HG02610 (cell line): ENCODE data around the gene SATB1.
"Not testable (repeated sequence)": the region's sequence is repeated elsewhere in the genome, so short reads cannot be mapped to it uniquely, and the experiment has no call there.

Source experiments
- ATAC-seq: cut with Tn5 transposase; IDR thresholded peaks from one replicate; pipeline ENCODE4 v1.9.1; 2021; ENCODE audit warnings: mild to moderate bottlenecking, moderate library complexity; ENCODE audit not compliant: unreplicated experiment

Gene SATB1

DNA sequence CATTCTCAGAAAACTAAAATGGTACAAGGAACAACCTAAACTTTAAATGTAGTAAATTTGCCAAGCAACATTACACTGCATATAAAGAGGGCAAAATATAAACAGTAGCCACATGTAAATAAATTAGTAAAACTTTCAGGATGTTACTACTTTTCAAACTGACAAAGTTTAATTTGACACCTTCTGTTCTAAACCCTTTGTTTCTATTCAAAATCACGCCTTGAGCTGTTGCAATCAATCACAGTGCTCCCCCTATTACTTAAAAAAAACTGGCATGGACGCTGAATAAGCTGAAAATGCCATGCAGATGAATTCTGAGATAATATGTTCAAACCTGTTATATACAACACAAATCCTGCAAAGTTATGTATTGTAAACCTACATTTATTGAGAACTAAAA is 69.3 kb downstream of the SATB1 start:
- no peak for ATAC-seq

DNA sequence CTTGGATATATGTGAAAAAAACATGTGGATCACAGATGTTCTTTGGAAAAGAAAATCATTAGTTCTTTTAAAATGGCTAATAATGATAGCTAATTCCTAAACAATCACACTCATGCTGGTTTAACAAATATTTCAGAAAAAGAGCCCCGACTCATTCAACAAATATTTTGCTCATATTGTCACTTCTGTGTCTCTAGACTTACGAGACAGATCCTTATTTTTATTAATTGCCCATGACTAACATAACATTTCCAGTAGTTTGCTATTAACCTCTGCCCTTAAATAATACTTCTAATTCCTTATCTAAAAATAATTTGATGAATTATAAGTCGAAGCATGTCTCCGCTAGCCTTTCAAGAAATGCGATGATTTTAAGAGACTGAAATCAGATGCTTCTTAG is 70.4 kb downstream of the SATB1 start:
- no peak for ATAC-seq

DNA sequence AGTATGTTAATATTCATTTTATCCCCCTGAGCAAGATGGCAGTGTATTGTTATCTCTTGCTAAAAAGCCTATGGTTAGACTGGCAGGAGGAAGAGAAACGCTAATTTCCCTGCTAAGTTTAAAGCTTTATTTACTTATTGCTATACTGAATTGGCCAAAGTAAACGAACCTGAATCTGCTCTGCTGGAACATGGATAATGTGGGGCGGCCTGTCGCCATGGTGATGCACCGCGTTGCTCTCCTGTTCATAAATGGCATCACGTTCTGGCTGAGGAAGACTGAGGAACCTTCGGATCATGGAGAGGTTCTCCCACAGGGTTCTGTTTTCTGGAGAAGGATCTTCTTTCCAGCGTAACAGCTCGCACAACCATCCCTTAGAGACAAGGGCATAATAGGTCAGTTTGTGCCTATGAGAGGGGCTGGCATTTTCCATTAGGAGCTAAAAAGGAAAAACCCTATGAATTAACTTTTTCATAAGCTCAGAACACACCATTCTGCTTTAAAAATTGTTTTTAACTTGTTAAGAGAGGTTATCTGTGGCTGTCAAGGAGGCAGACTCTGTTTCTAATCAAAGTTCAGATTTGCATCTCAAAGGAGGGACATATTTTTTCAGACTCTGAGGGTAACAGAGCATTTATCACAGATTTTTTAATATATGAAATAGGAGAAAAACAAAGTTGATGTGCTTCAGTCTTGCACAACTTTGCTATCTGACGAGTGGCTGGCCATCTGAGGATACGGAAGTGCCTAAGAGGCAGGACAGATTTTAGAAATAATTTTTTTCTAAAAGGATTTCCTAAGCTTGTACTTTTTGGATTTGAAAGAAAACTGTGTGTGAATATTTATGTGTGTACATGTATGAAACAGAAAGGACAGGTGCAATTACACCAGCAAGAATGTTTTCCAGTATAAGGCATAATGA is 73.1 kb downstream of the SATB1 start:
- no peak for ATAC-seq

DNA sequence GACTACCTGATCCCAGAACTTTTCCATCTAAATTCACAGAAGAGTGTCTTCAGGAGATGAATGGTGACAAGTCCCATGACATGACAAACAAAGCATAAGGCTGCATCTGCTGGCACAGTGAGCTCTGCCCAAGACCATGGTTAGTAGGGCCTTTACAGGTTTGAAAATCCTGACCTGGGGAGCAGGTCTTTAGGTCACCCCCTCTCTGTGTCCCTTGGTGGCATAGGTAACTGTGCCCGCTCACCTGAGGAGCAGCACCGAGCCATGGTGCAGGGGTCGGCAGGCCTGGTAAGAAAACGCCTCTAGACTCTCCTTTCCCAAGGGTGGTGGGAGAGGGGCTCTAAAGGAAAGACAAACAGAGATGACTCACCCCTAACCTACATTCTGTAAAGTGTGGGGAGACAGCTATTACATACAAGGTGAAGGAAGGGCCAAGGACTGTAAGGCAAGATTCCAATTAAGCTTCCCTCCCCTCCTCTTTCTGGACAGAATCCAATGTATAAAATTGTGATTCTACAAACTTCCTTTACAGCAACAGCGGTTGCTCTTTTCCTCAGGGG is 74.0 kb downstream of the SATB1 start:
- ATAC-seq, result no peak

DNA sequence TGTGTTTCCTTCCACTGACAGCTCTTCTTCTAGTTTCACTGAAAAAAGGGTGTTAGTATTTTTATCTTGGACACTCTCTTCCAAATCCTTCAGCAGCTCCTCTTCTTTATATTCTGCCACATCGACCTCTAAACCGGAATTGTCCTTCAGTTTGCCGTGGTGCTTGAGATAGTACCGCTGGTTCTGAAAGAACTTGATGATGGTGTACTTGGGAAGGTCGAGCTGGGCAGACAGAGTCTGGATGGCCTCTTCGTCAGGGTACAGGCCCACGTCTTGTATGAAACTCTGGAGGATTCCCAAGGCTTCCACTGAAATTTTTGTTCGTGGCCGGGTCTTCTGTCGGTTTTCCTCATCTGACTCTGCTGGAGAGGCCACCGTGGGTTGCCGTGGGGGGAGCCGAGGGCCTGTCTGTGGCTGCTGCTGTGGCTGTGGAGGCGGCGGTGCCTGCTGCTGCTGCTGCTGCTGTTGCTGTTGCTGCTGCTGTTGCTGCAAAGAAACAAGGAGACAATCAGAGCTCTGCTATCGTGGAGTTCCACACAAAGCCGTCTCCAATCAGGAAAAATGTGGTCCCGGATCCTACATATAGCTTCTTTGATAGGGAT is 75.8 kb downstream of the SATB1 start:
- no peak for ATAC-seq

DNA sequence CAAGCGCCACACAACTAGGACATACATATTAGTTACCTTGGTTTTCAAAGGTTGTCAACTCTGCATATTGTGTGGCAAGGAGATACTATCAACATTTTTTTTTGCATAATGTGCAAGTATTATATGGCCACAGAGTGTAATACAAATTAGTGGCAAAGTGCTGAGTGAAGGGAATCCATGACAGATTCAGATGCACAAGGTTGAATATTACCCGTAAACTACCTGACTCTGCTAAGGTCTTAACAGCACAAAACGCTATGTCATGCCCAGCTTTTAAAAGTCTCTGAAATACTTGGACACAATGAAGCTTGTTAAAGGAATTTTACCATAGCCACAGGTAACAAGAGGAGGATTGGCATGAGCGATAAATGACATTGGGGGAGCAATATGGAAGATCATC is 79.0 kb downstream of the SATB1 start:
- no peak for ATAC-seq

DNA sequence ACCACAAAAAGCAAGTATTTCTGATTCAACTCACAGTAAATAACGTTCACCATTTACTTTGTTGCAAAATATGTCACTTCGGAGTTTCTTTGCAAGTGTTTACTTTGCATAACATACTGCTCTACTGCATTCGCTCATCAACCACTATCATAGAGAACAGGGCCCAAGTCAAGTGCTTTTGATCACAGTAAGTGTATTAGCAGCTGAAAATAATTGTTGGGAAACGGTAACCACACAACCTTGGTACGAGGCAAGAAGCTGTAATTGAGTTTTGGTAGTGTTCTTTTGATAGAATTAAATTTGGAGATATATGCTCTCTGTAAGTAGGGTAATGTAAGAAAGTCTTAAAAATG is 80.1 kb downstream of the SATB1 start:
- ATAC-seq, result no peak

DNA sequence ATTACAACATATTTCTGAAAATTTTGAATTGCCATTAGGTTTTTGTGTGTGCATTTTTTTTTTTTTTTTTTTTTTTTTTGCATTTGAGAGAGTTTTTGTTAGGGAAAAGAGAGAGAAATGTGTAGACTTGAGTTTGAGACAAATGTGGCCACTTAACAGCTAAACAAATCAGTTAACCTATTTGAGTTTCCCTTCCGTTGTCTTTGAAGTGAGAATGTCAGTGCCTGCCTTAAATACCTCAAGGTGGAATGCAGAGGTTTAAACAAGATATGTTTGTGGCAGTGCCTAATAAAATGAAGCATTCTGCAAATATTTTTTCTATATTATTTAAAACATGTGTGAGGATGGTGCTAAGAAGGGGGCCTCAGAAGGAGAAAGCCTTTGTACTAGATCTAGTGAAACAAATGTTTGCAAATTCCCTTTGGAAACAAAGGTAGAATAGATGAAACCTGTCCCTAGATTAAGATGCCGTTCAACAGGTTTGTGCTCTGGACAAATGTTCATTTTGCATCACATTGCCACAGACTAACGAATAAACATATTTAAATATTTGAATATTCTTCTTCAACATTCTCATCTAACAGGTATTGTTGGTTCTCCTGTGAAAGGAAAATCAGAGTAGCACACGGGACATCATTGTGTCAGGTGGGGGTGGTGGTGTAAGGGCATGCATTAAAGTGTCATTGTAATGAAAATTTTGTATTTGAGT is 80.7 kb downstream of the SATB1 start:
- ATAC-seq, result no peak

DNA sequence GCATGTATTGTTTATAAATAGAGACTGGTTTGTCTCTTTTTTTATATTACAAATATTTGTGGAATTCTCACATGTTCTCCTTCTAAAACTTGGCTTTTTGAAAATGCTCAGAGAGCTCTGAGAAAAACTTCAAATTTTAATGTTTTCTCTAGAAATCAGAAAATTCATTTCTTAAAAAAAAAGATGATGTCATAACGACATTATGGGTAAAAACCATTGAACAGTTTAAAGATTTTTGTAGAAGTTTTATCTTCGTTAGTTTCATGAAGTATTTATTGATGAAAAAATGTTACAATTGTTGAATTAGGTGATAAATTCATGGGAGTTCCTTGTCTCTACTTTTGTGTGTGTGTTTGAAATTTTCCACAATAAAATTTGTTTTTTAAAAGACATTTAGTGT is 81.3 kb downstream of the SATB1 start:
- ATAC-seq, result no peak

DNA sequence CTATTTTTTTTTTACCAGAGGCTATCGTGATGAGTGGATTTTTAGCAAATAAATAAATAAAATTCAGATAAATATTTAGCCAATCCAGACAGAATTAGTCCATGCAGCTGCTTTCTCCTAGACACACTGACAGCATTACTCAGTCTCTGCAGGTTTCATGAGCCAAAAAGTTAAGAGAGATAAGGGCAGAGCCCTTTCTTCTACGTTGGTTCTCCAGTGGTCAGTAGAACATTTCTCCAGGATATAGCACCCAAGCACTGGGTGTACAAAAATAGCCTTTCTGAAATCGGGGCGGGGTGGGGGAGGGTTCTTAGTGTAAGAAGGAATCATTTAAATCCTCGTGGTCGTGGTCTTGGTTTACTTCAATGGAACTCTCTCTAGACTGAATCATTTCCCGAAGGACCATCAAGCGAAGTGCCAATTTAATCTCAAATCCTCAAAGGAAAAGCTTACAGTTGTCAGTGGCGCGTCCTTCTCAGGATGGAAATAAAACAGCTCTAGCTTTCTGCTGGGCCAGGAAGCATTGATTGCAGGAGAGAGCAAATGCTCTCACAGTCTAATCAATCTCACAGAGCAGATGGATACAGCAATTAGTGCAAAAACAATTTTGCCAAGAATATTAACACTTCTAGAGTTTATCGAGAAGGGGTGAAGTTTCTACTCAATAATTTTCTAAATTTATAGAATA is 86.2 kb downstream of the SATB1 start:
- no peak for ATAC-seq

DNA sequence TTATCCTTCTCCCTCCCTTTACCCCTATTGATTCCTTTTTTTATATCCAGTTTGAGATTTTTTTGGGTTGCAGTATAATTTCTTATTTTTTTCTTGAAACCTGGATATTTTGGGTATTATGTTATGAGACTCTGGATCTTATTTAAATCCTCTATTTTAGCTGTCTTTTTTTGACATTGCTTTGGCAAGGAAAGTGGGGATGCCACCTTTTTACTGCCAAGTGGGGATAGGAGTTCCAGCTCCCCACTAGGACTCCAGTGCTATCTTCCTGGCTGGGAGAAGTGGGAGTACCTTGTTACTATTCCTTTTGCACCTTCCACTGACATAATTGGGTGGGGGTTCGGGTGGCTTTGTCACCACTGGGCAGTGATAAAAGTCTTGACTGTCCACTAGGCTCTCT is 87.9 kb downstream of the SATB1 start:
- ATAC-seq, result no peak

DNA sequence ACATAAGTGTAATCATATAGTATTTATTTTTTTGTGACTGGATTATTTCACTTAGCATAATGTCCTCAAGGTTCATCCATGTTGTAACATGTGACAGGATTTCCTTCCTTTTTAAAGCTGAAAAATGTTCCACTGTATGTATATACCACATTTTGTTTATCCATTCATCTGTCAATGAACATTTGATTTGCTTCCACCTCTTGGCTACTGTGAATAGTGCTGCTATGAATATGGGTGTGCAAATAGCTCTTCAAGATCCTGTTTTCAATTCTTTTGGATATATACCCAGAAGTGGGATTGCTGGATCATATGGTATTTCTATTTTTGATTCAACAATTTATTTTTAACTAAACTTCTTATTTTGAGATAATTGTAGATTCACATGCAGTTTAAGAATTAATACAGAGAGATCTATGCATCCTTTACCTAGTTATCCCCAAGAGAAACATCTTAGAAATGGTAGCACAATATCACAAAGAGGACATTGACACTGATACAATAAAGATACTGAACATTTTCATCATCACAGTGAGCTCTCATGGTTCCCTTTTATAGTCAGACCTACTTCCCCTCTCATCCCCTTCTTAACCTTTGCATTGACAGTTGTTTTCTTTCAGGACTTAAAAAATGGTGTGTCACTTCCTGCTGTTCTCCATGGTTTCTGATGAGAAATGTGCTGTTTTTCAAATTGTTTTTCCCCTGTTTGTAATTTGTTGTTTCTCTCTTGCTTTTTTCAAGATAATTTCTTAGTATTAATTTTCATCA is 90.1 kb downstream of the SATB1 start:
- ATAC-seq, result no peak

DNA sequence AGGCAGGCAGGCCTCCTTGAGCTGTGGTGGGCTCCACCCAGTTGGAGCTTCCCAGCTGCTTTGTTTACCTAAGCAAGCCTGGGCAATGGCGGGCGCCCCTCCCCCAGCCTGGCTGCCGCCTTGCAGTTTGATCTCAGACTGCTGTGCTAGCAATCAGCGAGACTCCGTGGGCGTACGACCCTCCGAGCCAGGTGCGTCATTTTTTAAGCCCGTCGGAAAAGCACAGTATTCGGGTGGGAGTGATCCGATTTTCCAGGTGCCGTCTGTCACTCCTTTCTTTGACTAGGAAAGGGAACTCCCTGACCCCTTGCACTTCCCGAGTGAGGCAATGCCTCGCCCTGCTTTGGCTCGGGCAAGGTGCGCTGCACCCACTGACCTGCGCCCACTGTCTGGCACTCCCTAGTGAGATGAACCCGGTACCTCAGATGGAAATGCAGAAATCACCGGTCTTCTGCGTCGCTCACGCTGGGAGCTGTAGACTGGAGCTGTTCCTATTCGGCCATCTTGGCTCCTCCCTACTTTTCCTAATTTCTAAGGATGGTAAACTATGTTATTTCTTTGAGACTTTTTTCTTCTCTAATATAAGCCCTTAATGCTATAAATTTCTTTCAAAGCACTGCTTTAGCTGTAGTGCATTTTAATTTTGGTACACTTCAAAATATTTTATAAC is 94.2 kb downstream of the SATB1 start:
- ATAC-seq, result not testable (repeated sequence)

DNA sequence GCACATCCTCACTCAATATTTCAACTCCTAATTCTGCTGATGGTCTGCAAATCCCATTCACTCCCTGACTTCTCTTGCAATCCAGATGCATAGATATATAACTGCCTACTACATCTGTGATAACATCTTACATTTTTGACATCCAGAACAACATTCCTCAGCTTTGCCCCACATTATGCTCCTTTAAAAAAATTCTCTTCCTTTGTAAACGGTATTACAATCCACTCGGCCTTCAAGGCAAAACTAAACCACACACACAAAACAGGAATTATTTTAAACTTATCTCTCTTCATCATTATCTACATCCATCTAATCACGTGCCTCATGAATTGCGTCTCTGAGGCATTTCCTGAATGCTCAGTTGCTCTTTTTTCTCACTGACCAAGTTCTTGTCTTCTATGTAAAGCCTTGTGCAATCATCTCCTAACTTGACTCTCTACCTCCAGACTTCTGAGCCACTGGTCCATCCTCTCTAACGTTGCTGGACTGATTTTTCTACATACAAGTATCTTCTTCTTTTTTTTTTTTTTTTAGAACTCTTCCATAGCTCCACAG is 117.0 kb downstream of the SATB1 start:
- ATAC-seq, result no peak

DNA sequence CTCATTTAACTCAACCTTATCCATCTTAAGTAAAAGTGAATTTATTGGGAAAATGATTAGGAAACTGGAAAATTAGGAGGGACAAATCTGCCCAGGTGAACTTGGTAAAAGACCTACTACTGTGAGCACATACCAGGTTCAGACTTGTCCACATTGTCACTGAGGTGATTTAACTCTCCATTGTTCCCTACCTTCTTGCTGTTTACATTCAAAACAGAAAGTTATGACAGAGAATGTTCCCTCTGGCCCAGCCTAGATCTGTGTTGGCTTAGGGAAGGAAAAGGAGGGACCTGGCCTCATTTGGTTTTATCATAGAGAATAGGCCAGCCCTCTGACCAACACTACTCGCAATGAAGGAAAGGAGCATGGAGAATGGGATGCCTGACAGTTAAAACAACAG is 117.6 kb downstream of the SATB1 start:
- ATAC-seq, result no peak

DNA sequence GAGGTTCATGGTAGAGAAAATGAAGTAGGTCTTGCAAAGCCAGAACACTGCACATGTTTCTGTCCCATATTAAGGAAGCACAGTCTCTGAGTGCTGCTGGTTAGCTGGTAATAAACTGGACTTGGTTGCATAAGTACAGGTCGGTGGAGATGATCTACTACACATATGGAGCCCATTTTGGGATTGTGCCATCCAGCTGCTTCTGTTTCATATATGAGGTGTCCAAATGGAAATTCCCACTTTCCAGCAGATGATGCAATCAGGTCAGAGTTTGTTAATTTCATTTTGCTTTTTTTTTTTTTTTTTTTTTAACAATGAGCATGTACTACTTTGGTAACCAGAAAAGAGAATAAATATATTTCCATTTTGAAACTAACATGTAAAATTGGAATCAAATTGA is 122.6 kb downstream of the SATB1 start:
- ATAC-seq, result no peak

DNA sequence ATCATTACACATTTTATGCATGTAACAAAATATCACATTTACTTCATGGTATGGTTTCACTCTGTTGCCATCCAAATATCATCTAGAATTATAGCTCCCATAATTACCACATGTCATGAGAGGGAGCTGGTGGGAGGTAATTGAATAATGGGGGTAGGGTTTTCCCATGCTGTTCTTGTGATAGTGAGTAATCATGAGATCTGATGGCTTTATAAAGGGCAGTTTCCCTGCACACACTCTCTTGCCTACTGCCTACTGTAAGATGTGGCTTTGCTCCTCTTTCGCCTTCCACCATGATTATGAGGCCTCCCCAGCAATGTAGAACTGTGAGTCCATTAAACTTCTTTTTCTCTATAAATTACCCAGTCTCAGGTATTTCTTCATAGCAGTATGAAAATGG is 123.4 kb downstream of the SATB1 start:
- ATAC-seq, result no peak

DNA sequence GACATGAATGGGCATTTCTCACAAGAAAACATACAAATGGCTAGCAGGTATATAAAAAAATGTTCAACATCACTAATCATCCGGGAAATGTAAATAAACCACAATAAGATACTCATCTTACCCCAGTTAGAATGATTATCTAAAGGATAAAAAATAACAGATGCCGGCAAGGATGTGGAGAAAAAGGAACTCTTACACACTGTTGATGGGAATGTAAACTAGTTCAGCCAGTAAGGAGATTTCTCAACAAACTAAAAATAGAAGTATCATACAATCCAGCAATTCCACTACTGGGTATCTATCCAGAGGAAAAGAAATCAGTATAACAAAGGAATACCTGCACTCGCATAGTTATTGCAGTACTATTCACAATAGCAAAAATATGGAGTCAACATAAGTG is 124.2 kb downstream of the SATB1 start:
- no peak for ATAC-seq

DNA sequence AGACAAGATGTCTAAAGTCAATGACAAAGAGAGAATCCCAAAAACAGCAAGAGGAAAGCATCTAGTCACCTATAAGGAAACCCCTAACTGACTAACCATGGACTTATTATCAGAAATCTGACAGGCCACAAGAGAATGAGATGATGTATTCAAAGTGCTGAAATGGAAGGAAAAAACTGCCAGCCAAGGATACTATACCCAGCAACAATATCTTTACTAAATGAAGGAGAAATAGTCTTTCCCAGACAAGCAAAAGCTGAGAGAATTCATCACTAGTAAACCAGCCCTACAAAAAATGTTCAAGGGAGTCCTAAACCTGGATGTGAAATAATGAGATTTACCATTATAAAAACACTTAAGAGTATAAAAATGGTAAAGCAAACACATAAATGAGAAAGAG is 128.0 kb downstream of the SATB1 start:
- no peak for ATAC-seq
